CD8-positive, alpha-beta memory T cell (primary cell): ENCODE results near the gene NHLRC2. TPM values are rescaled to one million over a fixed set of nuclear protein-coding genes. Genes with fewer than 3 reads are reported as not detected.

Experiments
- CTCF ChIA-PET: fragments of 350-600 bp; sonication (Branson Sonifier 250); formaldehyde crosslinking; loops from one replicate; lab custom pipeline; 2021; ENCODE audit warnings: antibody characterized with exemption; lab: Charles Lee
- POLR2A ChIA-PET: fragments of 350-600 bp; sonication (Branson Sonifier 250); formaldehyde crosslinking; loops from one replicate; lab custom pipeline; 2021; ENCODE audit warnings: antibody characterized with exemption; lab: Charles Lee
- DNase-seq, 5 donors: peaks; one replicate each; pipeline versions ENCODE4 v3.0.0 to v3.0.0-alpha.2; 2020 to 2022; ENCODE audit warnings: mixed read lengths in 1 of 5
- H3K27ac ChIP-seq: one replicate; pipeline ENCODE4 v1.7.0; 2013; ENCODE audit warnings: low read depth, mild to moderate bottlenecking, low read length, moderate library complexity
- H3K27me3 ChIP-seq: 2 replicates; pipeline ENCODE4 v1.7.0; 2013; ENCODE audit warnings: low read length, mild to moderate bottlenecking; ENCODE audit not compliant: insufficient read depth, poor library complexity, severe bottlenecking
- H3K36me3 ChIP-seq: 2 replicates; pipeline ENCODE4 v1.7.0; 2013; ENCODE audit warnings: mild to moderate bottlenecking, low read length, moderate library complexity; ENCODE audit not compliant: insufficient read depth
- H3K4me1 ChIP-seq: 2 replicates; pipeline ENCODE4 v1.7.0; 2013; ENCODE audit warnings: mild to moderate bottlenecking, low read length, moderate library complexity; ENCODE audit not compliant: insufficient read depth
- H3K4me3 ChIP-seq: 2 replicates; pipeline ENCODE4 v1.7.0; 2013; ENCODE audit warnings: mild to moderate bottlenecking, low read length
- H3K9me3 ChIP-seq: 2 replicates; pipeline ENCODE4 v1.7.0; 2013; ENCODE audit warnings: mild to moderate bottlenecking, low read length
- H3K27ac Mint-ChIP-seq, 8 donors: one replicate each; pipeline ENCODE4 v1.8.0; 2020 to 2021; ENCODE audit warnings: mixed read lengths in 8 of 8, mild to moderate bottlenecking in 6 of 8, inconsistent platforms in 3 of 8, moderate library complexity in 3 of 8
- H3K27me3 Mint-ChIP-seq, 2 donors: one replicate each; pipeline ENCODE4 v1.8.0; 2020 to 2021; ENCODE audit warnings: mixed read lengths in 2 of 2, mild to moderate bottlenecking in 1 of 2, moderate library complexity in 1 of 2
- H3K36me3 Mint-ChIP-seq, 3 donors: one replicate each; pipeline ENCODE4 v1.8.0; 2020 to 2021; ENCODE audit warnings: mixed read lengths in 3 of 3, inconsistent platforms in 1 of 3, mild to moderate bottlenecking in 1 of 3
- H3K4me1 Mint-ChIP-seq, 3 donors: one replicate each; pipeline ENCODE4 v1.8.0; 2020 to 2021; ENCODE audit warnings: mixed read lengths in 3 of 3, inconsistent platforms in 1 of 3, mild to moderate bottlenecking in 1 of 3
- H3K4me3 Mint-ChIP-seq, 7 donors: one replicate each; pipeline ENCODE4 v1.8.0; 2020 to 2021; ENCODE audit warnings: mixed read lengths in 7 of 7, mild to moderate bottlenecking in 6 of 7, moderate library complexity in 4 of 7, inconsistent platforms in 2 of 7
- H3K9me3 Mint-ChIP-seq, 5 donors: one replicate each; pipeline ENCODE4 v1.8.0; 2020 to 2022; ENCODE audit warnings: mixed read lengths in 5 of 5, mild to moderate bottlenecking in 3 of 5, moderate library complexity in 2 of 5, inconsistent platforms in 1 of 5
- polyA plus RNA-seq: library from polyadenylated mRNA; unstranded; fragments of 300-500 nt; fragmentation: Illumina TruSeq; gene quantifications from one replicate; pipeline ENCODE4 v1.2.3, GENCODE V29; 2021
- total RNA-seq, 2 experiments: library from RNA; stranded (reverse); gene quantifications; one replicate each; pipeline ENCODE4 v1.2.3, GENCODE V29; 2021

The NHLRC2 gene
- total and polyA plus RNA-seq, 3 experiments from 2014 or later: 7.3 to 33.1 (median 30.8) TPM

- no peak overlapping the region for H3K27ac ChIP-seq
- no peak overlapping the region for H3K4me3 ChIP-seq
- H3K4me1 ChIP-seq: peaks cover 55% of the 10 kb centered on the region
- no peaks in the 10 kb centered on the region for H3K9me3 ChIP-seq
- peaks cover 1% of the 10 kb centered on the region for H3K27me3 ChIP-seq
- peak overlapping the region in 2 of 7 donors; percentile 30 to 56 for H3K4me3 Mint-ChIP-seq
- ChIA-PET POLR2A (no interaction called here), CTCF (no interaction called here)
- H3K27ac Mint-ChIP-seq: peak overlapping the region in 4 of 8 donors; percentile 36 to 96 (median 84)
- peaks cover 0 to 5% of the 10 kb centered on the region in 2 donors for H3K27me3 Mint-ChIP-seq
- peaks cover 46 to 58% (median 54%) of the 10 kb centered on the region in 3 donors for H3K4me1 Mint-ChIP-seq
- no peaks in the 10 kb centered on the region for H3K36me3 ChIP-seq
- H3K9me3 Mint-ChIP-seq: peaks cover 0 to 11% (median 3%) of the 10 kb centered on the region in 5 donors
- H3K36me3 Mint-ChIP-seq: peaks cover 0 to 6% (median 1%) of the 10 kb centered on the region in 3 donors
- DNase-seq: no peak
These were observed 104.9 kb downstream of the NHLRC2 start for GRCh38 chr10:113959383-113959760.

GRCh38 chr10:113960617-113961181 lies 106.2 kb downstream of the NHLRC2 start:
- Mint-ChIP-seq H3K27ac (peak overlapping the region; percentile 89 to 97 (median 94)), H3K27me3 (peaks cover 0 to 5% of the 10 kb centered on the region in 2 donors), H3K36me3 (peaks cover 0 to 3% (median 0%) of the 10 kb centered on the region in 3 donors), H3K9me3 (peaks cover 0 to 11% (median 3%) of the 10 kb centered on the region in 5 donors), H3K4me3 (peak overlapping the region; percentile 55 to 89 (median 70)), H3K4me1 (peaks cover 46 to 58% (median 54%) of the 10 kb centered on the region in 3 donors)
- peak overlapping the region; percentile 49 for H3K4me3 ChIP-seq
- H3K4me1 ChIP-seq: peaks cover 55% of the 10 kb centered on the region
- H3K36me3 ChIP-seq: no peaks in the 10 kb centered on the region
- ChIA-PET POLR2A (interaction anchor here (1.6 kb wide), 1 partner anchor 213 kb away, joined by 5 read pairs; the partner anchor contains the start of gene CCDC186), CTCF (interaction anchor here (0.9 kb wide), 3 partner anchors 16 to 281 kb away, joined by 3 read pairs; no protein-coding TSS in a partner anchor)
- peak; percentile 15 to 77 (median 45) for DNase-seq
- no peaks in the 10 kb centered on the region for H3K27me3 ChIP-seq
- no peaks in the 10 kb centered on the region for H3K9me3 ChIP-seq
- H3K27ac ChIP-seq: peak overlapping the region; percentile 78

- Histone ChIP-seq H3K4me3 (peak overlapping the region; percentile 49), H3K9me3 (no peaks in the 10 kb centered on the region), H3K27me3 (no peaks in the 10 kb centered on the region), H3K27ac (peak overlapping the region; percentile 78), H3K36me3 (no peaks in the 10 kb centered on the region), H3K4me1 (peaks cover 55% of the 10 kb centered on the region)
- peak; percentile 54 to 91 (median 80) for DNase-seq
- CTCF ChIA-PET: interaction anchor here (0.7 to 1.2 kb wide), 5 partner anchors 20 to 282 kb away, joined by 3 read pairs; no protein-coding TSS in a partner anchor
- POLR2A ChIA-PET: interaction anchor here (1.6 kb wide), 1 partner anchor 213 kb away, joined by 5 read pairs; the partner anchor contains the start of gene CCDC186
- H3K27ac Mint-ChIP-seq: peak overlapping the region; percentile 89 to 97 (median 94)
- peaks cover 46 to 58% (median 54%) of the 10 kb centered on the region in 3 donors for H3K4me1 Mint-ChIP-seq
- peaks cover 0 to 5% of the 10 kb centered on the region in 2 donors for H3K27me3 Mint-ChIP-seq
- H3K4me3 Mint-ChIP-seq: peak overlapping the region; percentile 55 to 89 (median 70)
- no peaks in the 10 kb centered on the region for H3K36me3 Mint-ChIP-seq
- peaks cover 0 to 11% (median 3%) of the 10 kb centered on the region in 5 donors for H3K9me3 Mint-ChIP-seq
These were observed 106.9 kb downstream of the NHLRC2 start for GRCh38 chr10:113961182-113962031.

GRCh38 chr10:113965077-113965476 lies 110.6 kb downstream of the NHLRC2 start:
- Mint-ChIP-seq H3K27ac (no peak overlapping the region), H3K4me1 (peaks cover 29 to 33% (median 31%) of the 10 kb centered on the region in 3 donors), H3K27me3 (peaks cover 0 to 5% of the 10 kb centered on the region in 2 donors), H3K9me3 (peaks cover 6 to 18% (median 7%) of the 10 kb centered on the region in 5 donors), H3K36me3 (peaks cover 0 to 10% (median 1%) of the 10 kb centered on the region in 3 donors), H3K4me3 (no peak overlapping the region)
- H3K4me3 ChIP-seq: no peak overlapping the region
- H3K27me3 ChIP-seq: no peaks in the 10 kb centered on the region
- peaks cover 32% of the 10 kb centered on the region for H3K4me1 ChIP-seq
- H3K9me3 ChIP-seq: no peaks in the 10 kb centered on the region
- no peak for DNase-seq
- ChIA-PET POLR2A (no interaction called here), CTCF (no interaction called here)
- no peak overlapping the region for H3K27ac ChIP-seq
- H3K36me3 ChIP-seq: no peaks in the 10 kb centered on the region

- H3K27me3 Mint-ChIP-seq: peaks cover 0 to 5% of the 10 kb centered on the region in 2 donors
- Histone ChIP-seq H3K9me3 (no peaks in the 10 kb centered on the region), H3K4me3 (no peak overlapping the region), H3K27me3 (no peaks in the 10 kb centered on the region), H3K27ac (no peak overlapping the region), H3K4me1 (peaks cover 26% of the 10 kb centered on the region), H3K36me3 (no peaks in the 10 kb centered on the region)
- ChIA-PET POLR2A (no interaction called here), CTCF (no interaction called here)
- no peak overlapping the region for H3K4me3 Mint-ChIP-seq
- no peak overlapping the region for H3K27ac Mint-ChIP-seq
- no peak for DNase-seq
- peaks cover 23 to 27% (median 25%) of the 10 kb centered on the region in 3 donors for H3K4me1 Mint-ChIP-seq
- peaks cover 6 to 18% (median 7%) of the 10 kb centered on the region in 5 donors for H3K9me3 Mint-ChIP-seq
- H3K36me3 Mint-ChIP-seq: peaks cover 0 to 10% (median 1%) of the 10 kb centered on the region in 3 donors
These were observed 111.2 kb downstream of the NHLRC2 start for GRCh38 chr10:113965683-113966082.

Other genes starting within 250 kb of the NHLRC2 start
- not detected for gene NRAP, start 190.6 kb upstream of the NHLRC2 start, total RNA-seq
- not detected for gene NRAP, start 190.6 kb upstream of the NHLRC2 start, polyA plus RNA-seq
- gene CASP7, start 174.7 kb upstream of the NHLRC2 start, total RNA-seq: 10 to 100 TPM; 21.4 to 23.4 TPM
- 29.4 TPM for gene CASP7, start 174.7 kb upstream of the NHLRC2 start, polyA plus RNA-seq
- not detected for gene PLEKHS1, start 103.0 kb upstream of the NHLRC2 start, total RNA-seq
- gene PLEKHS1, start 103.0 kb upstream of the NHLRC2 start, polyA plus RNA-seq: not detected
- gene DCLRE1A, start 579 bp upstream of the NHLRC2 start, total RNA-seq: 10 to 100 TPM; 16.9 to 20.2 TPM
- 6.3 TPM for gene DCLRE1A, start 579 bp upstream of the NHLRC2 start, polyA plus RNA-seq
- gene ADRB1, start 189.2 kb downstream of the NHLRC2 start, total RNA-seq: under 1 TPM; 0.49 to 0.50 TPM
- gene ADRB1, start 189.2 kb downstream of the NHLRC2 start, polyA plus RNA-seq: not detected